NCI-H524 (cell line): Measurements from ENCODE around the gene SPATA32.
"Not testable (repeated sequence)": the region's sequence is repeated elsewhere in the genome, so short reads cannot be mapped to it uniquely, and the experiment has no call there.

Experiments used
- DNase-seq, 2 experiments: peaks; one replicate each; lab custom pipeline; 2025; lab: John Stamatoyannopoulos, UW

SPATA32 gene

DNA sequence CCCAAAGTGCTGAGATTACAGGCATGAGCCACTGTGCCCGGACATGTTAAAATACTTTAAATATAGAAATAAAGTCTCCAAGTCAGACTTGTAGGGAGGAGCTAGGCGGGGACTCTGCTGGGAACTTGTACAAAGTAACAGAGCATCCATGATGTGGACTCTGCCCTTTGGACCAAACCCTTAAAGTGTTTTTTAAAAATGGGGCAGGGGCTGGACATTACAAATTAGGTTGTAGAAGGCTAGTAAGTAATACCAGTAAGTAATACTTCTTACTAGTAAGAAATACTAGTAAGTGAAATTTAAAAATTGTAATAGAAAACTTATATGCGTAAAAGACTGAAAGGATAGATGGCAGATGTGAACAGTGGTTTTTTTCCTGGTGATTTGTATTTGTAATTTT is 9.7 kb upstream of the SPATA32 start:
- DNase-seq, result no peak

DNA sequence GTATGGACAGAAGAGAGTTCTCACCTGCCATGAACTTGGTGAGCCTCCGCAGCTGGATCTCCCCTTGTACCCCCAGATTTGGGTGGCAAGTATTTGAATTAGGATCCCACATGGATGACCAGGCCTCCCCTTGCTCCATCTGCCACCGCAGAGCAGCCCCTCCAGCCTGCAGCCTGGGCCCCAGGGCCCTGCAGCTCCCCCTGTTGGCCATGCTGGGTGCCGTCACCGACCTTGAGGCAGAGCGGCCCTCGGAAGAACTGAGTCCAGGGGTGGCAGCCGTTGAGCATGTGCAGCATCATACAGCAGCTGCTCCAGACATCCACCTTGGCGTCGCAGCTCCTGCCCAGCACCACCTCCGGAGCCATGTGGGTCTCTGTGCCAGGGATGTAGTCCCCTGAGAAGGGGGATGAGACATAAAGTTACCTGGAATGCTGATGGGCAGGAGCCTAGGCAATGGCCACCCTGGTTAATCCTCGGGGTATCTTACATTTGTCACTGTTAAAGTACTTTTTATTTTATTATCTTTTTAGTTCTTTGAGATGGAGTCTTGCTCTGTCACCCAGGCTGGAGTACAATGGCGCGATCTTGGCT is 9.0 kb upstream of the SPATA32 start:
- peak in 1 of 2 experiments; percentile 45 for DNase-seq

DNA sequence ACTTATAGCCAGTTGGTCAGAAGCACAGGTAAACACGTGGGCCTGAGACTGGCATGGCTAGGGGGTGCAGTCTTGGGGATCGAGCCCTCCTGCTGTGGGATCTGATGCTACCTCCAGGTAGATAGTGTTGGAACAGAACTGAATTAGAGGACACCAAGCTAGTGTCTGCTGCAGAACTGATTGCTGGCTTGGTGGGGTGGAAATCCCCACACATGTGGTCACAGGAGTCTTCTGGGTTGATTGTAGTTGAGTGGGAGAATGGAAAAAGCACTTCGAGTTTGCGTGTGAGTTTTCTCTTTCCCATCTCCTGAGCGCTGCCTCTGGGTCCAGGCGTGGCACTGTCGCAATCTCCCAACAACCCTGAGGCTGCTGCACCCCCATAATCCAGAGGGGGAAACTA is 8.0 kb upstream of the SPATA32 start:
- DNase-seq, result no peak

DNA sequence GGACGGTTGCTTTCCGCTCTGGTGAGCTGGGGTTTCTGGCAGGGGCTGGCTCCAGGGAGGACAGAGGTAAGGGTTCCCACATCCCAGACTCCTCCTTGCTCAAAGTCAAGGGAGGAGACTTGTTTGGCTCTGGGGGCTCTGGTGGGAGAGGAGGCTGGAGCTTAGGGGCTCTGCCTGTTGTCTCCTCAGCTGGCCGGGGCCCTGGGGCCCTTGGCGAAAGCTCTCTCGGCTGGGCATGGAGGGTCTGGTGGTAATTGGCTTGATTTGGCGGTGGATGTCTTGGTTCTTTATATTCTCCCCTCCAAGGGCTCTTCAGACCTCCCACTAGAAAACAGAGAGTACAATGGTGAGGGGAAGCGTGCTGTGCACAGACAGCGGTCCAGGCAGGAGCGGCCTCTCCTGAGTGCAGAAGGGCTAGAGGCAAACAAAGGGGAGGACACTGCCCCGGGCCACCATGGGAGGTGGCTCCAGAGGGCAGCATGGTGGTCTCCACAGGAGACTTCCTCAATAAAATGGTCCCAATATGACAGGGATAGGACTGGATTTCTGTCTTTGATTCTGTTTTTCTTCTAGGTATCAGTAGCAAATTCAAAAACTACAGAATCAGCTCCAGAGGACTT is 5.7 kb upstream of the SPATA32 start:
- no peak for DNase-seq

DNA sequence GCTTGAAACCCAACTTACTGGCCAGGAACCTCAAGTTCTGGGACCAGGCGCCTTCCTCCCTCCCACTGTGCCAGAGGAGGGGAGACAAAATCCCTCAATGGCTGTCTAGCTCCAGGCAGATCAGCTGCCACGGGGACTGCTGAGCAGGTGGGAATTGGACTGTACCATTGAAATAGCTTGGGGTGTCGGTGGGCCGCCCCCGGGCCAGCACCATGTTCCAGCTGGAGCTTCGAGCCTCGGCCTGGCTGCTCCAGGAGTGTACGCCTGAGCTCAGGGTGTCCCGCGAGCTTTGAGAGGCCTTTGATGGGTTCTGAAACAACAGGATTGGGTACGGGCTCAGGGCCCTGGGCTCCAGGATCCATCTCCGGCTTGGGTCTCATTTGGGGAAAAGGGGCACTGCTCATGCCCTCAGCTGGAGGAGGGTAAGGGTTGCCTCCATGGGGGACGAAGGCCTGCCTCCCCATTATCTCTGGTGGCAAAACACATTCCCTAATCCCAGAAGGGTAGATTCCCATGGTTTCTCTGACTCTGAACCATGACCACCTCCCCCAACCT is 4.6 kb upstream of the SPATA32 start:
- DNase-seq, result no peak

DNA sequence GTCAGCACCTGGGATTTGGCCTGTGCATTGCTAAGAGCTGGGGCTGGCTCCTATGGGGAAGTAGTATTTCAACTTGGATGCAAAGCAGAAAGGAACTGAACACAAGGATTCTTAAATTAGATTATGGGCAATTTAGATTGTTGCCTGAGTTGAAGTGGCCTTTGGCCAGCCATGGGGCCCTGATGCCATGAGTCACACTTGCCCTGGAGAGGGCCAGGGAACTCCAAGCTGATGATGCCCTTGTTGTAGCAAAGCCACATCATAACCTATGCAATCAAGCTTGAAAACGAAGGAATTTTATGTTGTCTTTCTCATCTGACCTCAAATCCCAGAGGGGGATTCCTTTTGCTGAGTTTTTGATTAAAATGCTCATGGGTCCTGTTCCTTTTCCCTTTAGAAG is 3.9 kb upstream of the SPATA32 start:
- DNase-seq, result no peak

DNA sequence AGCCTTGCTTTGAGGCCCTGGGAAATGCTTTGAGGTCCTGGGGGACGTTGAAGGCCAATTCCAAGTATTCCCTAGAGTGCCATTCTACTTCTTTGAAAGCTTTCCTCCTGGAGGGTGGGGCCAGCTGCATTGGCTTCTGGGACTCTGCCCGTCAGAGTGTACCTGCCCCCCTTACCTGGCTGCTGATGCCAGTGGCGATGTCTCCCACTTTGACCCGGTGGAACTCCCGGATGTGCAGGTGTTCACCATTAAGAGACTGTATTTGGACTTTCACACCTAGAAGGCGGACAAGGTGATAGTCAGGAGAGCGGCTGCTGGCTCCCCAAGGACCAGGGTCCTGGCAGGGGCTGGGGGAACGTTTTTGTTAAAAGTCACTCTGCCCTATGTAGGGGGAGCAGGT is 3.1 kb upstream of the SPATA32 start:
- no peak for DNase-seq

DNA sequence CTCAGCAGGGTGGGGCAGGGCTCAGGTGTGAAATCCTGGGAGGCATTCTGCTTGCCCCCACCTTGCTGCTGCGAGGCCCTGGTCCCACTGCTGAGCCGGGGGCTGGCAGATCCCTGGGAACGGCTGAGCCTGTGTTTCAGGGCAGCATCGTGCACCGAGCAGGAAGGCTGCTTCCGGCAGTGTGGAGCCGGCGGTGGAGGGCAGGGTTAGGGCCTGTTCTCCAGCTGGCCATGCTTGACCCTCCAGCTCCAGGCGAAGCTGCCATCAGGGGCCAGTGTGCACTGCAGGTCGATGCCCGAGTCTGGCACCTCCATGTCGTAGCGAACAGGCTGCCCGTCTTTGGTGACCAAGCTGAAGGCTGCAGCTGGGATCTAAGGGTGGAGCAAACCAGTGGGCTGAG is 2.5 kb upstream of the SPATA32 start:
- DNase-seq, result no peak

DNA sequence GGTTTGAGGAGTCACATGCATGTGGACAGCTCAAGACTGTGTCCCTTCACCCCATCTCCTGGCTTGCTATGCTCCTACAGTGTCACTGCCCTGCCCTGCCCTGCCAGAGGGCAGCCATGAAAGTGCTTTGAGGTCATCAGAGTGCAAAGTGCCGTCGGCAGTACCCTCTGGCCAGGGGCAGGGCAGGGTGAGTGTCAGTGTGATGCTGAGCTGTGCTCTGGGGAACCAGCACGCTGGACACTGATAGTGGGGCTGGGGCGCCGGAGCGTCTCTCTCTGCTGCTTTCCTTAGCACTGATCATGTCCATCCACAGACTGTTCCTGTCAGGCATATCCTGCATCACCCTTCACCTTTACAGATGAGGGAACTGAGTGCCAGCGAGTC is 1.6 kb upstream of the SPATA32 start:
- DNase-seq, result no peak

DNA sequence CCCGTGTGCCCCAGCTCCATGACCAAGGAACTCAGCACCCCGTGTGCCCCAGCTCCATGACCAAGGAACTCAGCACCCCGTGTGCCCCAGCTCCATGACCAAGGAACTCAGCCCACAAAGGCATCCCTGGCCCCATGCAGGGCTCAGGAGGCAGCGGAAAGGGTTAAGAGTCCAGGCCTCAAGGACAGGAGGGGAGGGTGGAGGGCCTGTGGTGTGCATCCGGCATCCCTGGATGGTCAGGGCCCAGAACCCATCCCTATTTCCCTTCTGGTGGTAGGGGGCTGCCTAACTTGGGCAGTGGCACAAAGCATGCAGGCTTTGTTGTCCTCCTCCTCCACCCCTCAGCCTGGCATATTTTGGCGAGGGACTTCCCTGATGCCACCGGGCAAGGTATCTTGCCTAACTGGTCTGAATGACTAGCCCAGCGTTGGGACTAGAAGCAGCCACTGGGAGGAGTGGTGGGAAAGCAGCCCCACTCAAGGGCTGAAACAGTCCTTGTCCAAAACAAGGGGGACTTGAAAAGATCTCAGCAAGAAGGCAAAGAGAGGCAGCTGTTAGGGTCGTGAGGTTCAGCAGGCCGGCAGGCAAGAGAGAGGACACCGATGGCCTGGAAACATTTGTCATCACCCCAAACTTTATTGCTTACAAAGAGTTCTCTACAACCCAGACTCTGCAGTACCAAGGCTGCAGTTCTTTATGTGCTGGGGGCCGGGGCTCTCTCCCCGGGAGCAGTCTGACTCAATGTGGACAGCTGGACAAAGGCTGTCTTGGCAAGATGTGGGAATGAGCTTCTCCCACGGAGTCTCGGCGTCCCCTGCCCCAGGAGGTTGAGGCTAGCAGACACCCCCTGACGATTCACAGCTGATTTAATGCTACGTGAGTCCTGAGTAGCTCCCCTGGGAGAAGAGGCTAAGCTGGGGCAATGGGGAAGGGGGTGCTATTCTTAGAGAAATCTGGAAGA is 902 bp upstream of the SPATA32 start:
- DNase-seq, result peak in 1 of 2 experiments; percentile 14

DNA sequence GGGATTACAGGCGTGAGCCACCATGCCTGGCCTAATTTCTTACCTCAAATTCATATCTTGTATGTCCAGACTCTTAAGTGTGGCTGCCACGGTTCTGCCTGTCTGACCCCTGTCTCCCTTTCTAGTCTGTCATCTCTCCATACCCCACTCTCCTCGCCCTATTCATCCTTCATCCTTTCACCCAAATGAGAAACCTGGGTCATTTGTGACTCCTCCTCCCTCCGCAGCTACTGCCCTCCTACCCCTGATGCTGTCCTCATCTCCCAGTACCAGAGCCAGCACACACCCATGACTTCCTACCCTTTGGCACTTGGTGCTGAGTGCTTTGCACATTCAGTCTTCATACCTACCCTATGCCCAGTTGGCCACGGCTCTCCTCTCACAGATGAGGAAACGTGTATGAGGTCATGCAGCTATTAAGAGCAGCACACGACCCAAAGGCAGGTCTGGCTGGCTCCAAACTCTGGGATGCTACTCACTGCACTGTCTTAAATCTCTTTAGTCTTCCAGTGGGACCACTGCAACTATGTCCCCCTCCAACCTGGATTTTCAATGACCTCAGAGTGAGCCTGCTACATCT is 1.6 kb downstream of the SPATA32 start:
- no peak for DNase-seq

DNA sequence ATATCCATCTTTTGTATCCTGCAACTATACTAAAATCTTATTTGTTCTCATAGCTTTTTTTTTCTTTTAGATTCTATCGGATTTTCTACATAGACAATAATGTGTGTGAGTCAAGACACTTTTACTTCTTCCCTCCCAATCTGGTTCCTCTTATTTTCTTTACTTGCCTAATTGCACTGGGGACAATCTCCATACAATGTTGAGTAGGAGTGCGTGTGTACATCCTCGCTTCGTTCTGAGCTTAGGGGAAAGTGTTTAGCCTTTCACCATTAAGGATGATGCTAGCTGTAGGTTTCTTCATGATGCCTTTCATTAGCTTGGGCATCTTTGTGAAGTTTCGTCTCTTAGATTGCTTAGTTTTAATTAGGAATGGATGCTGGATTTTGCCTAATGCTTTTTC is 2.9 kb downstream of the SPATA32 start:
- DNase-seq, result no peak

DNA sequence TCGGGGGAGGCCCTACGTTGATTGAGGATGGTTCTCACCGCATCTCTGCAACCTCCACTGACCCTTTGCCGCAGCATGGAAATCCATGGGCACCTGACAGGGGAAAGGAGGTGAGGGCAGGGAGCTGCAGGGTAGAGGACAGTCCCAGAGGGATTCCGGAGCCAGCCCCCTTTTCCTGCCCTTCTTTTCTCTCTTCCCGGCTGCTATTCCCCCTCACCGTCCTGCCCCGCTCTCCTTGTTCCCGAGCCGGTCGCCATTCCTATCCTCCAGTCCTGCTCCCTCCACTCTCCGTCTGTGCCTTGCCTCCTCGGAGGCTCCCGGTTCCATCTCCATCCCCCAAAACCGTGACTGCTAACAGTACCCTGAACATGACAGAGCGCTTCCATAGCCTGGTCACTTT is 4.8 kb downstream of the SPATA32 start:
- no peak for DNase-seq

DNA sequence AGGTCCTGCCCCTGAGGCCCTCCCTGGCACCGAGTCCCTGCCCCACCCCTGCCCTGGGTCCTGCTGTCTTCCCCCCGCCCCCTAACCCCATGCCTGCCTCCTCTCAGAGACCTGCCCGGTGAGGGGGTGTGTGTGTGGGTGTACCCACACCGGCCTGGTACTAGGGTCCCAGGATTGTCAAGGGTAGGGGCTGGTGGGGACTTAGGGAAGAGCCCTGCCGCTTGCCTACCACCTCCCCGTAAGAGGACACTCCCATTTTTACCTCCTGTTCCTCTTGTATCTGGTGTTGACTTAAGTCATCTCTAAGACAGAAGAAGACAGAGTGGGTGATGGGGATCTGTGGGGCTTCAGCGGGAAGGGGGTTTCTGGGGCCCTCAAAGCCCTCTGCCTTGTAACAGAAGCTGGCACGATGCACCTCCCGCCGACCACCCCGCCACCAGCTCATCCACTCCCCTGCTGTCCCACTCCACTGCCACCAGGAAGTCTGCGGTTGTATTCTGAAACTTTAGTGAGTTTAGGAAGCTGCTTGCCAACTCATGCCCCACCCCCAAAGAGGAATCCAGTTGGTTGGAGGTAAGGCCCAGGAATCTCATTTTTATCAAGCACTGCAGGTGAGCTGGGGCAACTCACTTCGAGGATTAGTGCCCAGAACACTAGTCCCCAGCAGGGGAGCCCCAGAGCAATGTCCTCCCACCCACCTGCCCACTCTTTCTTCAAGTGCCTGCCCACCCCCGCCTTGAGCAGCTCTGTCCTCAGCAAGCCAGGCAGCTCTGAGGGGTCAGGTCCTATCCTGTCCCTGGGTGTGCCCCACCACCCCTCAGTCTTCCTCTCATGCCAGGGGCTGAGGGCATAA is 5.6 kb downstream of the SPATA32 start:
- DNase-seq, result no peak

DNA sequence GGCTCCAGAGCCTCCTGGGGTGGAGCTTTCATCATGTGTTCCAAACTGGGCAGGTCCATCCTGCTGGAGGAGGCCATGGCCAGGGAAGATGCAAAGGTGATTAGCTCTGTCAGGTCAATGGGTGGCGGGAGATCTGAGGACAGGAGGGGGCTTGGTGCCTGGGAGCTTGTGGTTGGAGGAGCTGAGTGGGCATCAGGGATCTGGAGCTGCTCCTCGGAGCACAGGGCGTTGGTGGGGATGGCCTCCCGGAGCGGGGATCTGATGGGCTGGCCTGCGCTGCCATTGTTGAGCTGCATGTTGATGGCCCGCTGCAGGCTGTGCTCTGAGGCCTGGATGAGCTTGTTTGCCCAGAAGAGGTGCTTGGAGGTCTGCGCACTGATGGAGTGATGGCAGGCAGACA is 6.5 kb downstream of the SPATA32 start:
- DNase-seq, result no peak

DNA sequence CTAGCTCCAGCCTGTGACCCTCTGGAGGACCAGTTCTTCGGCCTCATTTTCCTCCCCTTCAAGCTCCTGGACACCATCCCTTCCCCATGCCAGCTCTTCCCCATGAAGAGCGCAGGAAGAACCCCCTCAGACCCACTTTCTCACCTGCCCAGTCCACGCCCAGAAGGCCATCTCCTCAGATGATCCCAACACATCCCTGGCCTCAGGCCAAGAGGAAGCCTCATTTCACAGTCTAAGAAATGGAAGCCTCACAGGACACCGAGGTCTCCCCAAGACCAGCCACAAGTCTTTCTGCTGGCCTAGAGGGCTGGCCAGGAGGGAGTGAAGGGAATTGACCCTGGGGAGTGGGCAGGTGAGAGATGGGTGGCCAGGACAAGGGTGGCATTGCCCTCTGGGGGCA is 8.0 kb downstream of the SPATA32 start:
- no peak for DNase-seq

DNA sequence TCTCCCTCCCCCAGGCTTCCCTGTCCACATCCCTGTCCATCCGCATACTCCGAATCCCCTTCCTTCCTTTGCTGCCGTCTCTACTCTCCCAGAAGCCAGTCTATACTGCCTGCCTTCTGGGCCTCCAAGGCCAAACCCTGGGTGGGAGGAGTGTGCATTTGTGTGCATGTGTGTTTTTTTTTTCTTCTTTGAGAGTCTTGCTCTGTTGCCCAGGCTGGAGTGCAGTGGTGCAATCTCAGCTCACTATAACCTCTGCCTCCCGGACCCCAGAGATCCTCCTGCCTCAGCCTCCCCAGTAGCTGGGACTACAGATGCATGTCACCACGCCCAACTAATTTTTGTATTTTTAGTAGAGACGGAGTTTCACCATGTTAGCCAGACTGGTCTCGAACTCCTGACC is 8.7 kb downstream of the SPATA32 start:
- not testable (repeated sequence) for DNase-seq

DNA sequence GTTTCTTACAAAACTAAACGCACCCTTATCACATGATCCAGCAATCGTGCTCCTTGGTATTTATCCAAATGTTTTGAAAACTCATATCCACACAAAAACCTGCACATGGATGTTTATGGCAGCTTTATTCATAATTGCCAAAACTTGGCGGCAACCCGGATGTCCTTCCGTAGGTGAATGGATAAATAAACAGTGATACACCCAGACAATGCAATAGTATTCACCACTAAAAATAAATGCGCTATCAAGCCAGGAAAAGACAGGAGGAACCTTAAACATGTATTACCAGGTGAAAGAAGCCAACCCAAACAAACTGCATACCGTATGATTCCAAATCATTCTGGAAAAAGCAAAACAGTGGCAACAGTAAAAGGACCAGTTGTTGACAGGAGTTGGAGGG is 10.0 kb downstream of the SPATA32 start:
- no peak for DNase-seq

DNA sequence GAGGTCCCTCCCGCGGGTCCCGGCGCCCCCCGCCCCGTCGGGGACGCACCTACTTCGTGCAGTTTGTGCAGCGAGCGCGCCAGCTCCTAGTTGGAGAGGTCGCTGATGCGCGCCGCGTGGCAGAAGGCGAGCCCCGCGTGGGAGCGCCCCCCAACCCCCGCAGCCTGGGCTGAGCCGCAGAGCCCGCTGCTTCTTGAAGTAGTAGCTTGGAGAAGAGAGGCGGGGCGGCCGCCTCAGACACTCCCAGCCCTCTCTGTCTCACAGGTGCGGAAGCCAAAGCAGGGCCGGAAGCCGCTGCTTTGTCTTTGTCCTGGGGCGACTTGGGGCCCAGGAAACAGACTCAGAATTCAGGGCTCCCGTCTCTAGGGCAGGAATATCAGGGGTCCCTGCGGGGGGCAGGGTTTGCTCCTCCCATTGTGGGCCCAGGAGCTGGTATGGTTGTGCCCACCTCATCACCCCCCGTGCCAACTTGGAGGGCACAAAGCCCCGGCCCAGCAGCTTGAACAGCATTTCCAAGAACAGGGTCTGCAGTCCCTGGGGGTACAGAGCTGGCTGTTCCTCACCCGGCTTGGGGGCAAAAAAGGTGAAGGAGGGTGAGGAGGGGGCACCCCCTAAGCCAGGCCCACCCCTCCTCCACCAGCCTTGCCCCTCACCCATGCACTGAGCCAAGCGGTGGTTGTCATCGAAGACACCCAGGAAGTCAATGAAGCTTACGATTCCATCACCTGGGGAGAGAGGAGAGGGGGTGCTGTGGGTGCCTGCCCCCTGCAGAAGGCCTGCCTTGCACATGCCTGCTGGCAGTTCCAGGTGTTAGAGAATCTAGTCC is 13.5 kb downstream of the SPATA32 start:
- DNase-seq, result peak; percentile 64 to 74

DNA sequence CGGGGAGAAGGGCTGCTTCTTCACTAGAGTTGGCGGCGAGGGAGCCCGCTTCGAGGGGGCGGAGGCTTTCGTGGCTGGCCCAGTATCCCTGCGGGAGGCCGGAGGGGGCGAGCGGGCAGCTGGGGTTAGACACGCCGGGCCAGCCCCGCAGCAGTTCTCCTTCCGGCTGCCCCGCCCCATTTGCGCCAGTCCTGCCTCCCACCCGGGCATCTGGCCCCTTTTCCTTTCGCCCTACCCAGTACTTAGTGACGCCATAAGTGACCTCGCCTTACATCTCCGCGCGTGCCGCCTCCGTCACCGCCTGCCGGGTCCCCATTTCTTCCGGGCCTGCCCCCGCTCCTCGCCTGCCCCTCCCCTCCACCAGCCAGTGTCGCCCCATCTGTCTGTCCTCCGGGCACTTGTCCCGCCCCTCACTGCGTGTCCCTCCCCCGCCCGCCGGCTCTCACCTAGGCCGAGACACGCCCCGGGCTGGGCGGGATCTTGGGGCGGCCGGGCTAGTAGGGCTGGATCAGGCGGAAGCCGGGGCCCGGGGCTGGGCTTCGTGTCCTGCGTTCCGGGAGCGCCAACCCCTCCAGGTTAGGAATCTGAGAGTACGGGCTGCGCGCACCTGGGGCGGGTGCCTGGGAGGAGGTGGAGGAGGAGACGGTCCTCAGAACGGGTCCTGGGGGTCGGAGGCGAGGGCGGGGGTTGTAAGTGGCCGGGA is 14.3 kb downstream of the SPATA32 start:
- DNase-seq, result peak; percentile 97
